CD4-positive, alpha-beta T cell treated with Interleukin-17A for 1 hour (primary cell): Measurements from ENCODE around the gene PRODH2.

Experiments used
- DNase-seq: peaks from one replicate; pipeline ENCODE4 v3.0.0-alpha.2; 2020

Gene PRODH2

DNA sequence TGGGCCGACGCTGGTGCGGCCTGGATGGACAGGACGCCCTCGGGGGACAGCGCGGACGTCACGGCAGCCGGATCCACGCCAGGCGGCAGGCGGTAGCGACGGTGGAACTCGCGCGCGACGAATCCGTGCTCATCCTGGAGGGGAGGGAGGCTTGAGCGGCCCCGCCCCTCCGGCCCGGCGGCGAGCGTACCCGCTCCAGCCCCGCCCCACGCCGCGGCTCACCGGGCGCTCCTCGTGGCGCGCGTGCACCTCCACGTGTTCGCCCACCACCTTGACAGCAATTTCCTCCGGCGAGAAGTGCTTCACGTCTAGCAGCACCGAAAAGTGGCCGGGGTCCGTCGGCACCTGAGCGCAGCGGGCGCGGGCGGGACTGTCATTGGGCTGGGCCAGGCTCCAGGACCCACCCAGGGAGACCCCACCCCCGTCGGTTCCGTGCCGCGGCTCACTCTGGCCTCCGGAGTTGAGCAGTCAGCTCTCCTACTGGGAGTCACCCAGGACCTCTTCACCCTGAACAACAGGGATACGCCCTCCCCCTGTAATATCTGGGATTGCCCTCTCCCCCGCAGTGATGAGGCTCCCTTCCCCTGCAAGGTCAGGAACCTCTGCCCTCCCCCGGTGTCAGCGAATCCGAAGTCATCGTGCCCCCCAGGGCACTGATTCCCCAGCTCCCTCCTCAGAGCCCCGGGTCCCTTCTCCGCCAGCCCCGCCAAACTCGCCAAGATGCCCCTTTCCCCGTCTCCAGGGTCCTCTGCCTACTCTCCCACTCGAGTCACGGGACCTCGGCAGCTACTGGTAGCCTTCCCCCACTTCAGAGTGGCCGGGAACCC, 56.9 kb downstream of the PRODH2 start:
- DNase-seq: peak; percentile 71

DNA sequence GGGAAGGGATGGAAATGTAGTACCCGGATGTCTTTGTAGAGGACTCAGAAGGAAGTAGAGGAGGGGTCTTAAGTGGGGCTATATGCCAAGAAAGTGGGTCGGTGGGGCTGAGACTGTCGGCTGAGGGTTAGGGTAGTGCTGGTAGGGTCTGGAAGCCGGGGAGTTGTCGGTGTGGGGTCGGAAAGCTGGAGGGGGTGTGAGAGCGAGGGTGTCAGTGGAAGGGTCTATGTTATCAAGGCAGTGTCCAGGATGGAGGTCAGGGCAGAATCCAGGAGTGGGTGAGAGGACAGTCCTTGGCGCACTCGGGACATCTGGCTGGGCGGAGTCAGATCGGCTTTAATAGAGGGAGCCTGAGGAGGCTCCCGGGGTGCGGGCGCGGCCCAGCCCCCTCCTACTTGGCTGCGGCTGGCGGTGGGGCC, 57.5 kb downstream of the PRODH2 start:
- DNase-seq: no peak

DNA sequence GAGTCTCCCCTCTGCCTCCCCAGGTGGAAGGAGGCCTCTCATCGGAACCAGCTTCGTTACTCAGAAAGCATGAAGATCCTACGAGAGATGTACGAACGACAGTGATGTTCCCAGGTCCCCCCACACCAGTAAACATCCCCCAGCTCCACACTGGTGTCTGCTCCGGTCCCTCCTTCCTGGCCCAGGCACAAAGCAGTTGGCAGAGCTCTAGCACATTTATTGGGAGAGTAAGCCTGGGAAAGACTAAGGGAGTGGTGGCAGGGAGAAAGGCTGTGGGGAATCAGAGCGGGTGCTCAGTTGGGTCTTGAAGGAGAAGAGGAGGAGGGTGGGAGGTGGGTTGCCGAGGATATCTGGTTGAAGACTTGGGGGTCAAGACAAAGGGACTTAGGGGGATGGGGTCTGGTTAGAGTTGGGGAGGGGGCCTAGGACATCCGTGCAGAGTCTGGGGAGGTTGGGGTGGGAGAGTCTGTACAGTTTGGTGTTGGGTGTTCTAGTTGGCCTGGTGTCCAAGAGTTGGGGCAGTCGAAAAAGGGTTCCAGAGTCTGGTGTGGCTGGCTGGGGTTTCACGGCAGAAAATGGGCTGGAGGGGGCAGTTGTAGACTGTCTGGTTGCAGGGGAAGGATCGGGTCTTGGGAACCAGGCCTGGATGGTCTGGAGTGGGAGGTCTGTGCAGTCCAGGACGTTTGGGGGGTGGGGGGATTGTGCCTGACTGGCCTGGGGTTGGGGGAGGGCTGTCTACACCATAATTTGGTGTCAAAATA, 58.1 kb downstream of the PRODH2 start:
- DNase-seq: no peak

DNA sequence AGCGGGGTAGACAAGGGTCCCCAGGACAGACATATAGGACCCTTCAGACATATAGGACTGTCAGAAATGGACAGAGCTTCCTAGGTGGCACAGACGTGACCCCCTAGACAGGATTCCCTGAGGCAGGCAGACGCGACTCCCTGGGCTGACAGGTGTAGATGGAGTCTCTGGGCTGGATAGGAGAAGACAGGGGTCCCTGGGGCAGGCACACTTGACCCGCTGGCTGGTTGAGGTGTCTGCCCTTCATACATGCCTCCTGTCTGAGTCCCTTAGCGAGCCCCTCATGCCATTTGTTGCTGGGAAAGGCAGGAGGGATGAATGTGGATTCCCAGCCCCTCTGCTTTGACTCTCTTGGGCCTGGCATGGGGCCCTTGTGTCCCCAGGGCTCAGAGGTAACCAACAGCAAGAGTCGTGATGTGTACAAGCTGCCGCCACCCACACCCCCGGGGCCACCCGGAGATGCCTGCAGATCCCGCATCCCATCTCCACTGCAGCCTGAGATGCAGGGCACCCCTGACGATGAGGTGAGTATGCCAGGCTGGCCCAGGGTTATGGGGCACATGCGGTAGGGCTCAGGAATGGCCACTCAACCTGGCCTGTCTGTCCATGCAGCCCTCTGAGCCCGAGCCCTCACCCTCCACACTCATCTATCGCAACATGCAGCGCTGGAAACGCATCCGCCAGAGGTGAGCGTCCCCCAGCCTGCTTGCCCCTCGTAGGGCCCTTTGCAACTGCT, 58.8 kb downstream of the PRODH2 start:
- no peak for DNase-seq

DNA sequence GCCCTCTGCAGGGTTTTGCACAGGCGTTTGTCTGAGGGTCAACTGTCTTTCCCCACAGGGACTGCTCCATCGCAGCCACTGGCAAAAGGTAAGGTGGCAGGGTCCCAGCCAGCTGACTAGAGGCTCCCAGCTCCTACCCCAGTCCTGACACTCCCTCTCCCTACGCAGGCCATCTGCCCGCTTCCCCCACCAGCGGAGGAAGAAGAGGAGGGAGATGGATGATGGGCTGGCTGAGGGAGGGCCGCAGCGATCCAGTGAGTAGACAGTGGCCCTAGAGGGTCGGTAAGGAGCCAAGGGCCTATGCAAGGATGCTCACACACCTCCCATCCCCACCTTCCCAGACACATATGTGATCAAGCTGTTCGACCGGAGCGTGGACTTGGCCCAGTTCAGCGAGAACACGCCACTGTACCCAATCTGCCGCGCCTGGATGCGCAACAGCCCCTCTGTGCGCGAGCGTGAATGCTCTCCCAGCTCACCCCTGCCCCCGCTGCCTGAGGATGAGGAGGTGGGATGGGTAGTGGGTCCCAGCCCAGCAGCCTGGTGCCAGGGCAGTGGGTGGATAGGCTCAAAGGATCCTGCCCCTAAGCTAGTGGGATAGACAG, 59.8 kb downstream of the PRODH2 start:
- DNase-seq: no peak

DNA sequence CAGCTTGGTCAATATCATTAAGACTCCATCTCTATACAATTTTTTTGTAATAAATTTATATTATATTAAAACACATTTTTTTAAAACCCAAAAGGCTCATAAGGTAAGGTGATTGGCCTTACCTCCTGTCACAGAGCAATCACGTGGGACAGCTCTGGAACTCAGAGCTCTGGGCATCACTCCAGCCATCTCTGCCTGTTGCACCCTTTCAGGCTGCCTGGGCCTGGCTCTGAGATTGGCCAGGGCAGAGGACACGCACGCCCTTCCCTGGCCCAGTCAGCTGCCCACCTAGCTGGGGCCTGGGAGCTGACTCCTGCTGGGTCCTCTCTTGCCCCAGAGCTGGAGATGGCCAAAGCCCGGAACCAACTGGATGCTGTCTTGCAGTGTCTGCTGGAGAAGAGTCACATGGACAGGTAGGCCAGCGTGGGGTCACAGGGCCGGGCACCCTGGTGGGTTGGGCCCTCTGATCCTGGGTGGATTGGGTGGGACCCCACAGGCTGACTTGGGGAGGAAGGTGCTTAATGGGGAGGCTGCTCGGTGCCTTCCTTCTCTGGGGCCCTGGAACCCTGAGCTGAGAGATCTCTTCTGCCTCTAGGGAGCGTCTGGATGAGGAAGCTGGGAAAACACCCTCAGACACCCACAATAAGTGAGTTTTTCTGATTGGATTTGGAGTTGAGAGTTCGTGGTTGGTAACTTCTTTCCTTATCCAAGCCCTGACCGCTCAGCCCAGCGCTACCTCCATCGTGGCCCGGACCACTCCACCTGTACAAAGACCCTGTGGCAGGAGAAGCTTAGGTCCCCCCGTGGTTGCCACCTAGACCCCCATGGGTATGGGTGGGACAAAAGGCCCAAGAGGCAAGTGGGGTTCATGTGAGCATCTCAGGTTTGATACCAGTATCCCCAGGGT, 60.6 kb downstream of the PRODH2 start:
- DNase-seq: no peak

DNA sequence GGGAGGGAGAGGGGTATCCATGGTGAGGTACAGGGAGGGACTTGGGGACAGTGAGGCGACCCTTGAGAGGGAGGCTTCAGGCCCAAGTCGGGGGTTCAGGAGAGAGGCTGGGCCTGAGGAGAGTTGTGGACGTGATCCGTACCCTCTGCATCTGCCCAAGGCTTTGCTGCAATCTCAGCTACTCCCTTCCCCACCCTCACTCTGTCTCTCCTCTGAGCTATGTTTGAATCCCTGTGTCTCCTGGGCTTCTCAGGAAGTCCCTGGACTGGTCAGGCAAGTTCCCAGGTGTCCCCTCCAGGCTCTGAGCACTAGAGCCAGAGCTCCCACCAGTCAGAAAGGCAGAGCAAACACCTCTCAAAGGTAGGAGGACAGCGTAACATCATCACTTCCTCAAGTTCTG, 62.5 kb downstream of the PRODH2 start:
- no peak for DNase-seq
